Natural killer cell (primary cell): ENCODE measurements around the gene DYRK1B. TPM values are rescaled to one million over a fixed set of nuclear protein-coding genes. Genes with fewer than 3 reads are reported as not detected.

Source experiments
- ATAC-seq, 3 donors: fragments of 150-1000 bp in 2 of 3; fragments of 200-7000 bp in 1 of 3; cut with Tn5 transposase; 1 replicate in 1 of 3; 2 replicates in 2 of 3; pipeline ENCODE4 v1.10.0; 2021; ENCODE audit warnings: mild to moderate bottlenecking in 2 of 3, moderate library complexity in 2 of 3
- DNase-seq, 2 donors: peaks; one replicate each; pipeline versions ENCODE4 v3.0.0 to v3.0.0-alpha.2; 2013 to 2021; ENCODE audit warnings: mixed read lengths in 1 of 2
- H3K27ac ChIP-seq: one replicate; pipeline ENCODE4 v1.5.1; 2013; ENCODE audit warnings: mild to moderate bottlenecking, low read length
- H3K27me3 ChIP-seq: one replicate; pipeline ENCODE4 v1.6.1; 2013; ENCODE audit warnings: low read length; ENCODE audit not compliant: control insufficient read depth, insufficient read depth
- H3K36me3 ChIP-seq: one replicate; pipeline ENCODE4 v1.6.1; 2013; ENCODE audit warnings: low read length; ENCODE audit not compliant: control insufficient read depth, insufficient read depth
- H3K4me1 ChIP-seq: one replicate; pipeline ENCODE4 v1.6.1; 2013; ENCODE audit warnings: low read length; ENCODE audit not compliant: control insufficient read depth, insufficient read depth
- H3K4me3 ChIP-seq: one replicate; pipeline ENCODE4 v1.5.1; 2013; ENCODE audit warnings: low read length
- H3K9me3 ChIP-seq: one replicate; pipeline ENCODE4 v1.6.1; 2013; ENCODE audit warnings: low read length; ENCODE audit not compliant: control insufficient read depth, insufficient read depth
- H3K27ac Mint-ChIP-seq, 2 donors: one replicate each; pipeline ENCODE4 v1.8.0; 2022; ENCODE audit warnings: mild to moderate bottlenecking in 2 of 2, mixed read lengths in 2 of 2, moderate library complexity in 1 of 2
- H3K27me3 Mint-ChIP-seq, 2 donors: one replicate each; pipeline ENCODE4 v1.8.0; 2022; ENCODE audit warnings: low read depth in 2 of 2, mixed read lengths in 2 of 2
- H3K36me3 Mint-ChIP-seq: one replicate; pipeline ENCODE4 v1.8.0; 2022; ENCODE audit warnings: mixed read lengths
- H3K4me1 Mint-ChIP-seq, 2 donors: one replicate each; pipeline ENCODE4 v1.8.0; 2022; ENCODE audit warnings: mixed read lengths in 2 of 2
- H3K4me3 Mint-ChIP-seq: one replicate; pipeline ENCODE4 v1.8.0; 2022; ENCODE audit warnings: mild to moderate bottlenecking, moderate library complexity, mixed read lengths
- H3K9me3 Mint-ChIP-seq, 2 donors: one replicate each; pipeline ENCODE4 v1.8.0; 2022; ENCODE audit warnings: mixed read lengths in 2 of 2
- WGBS: methylation state at CpG from one replicate; pipeline ENCODE4 v1.1.7; 2013; ENCODE audit warnings: missing lambda C conversion rate; ENCODE audit not compliant: insufficient coverage; 5-methylcytosine and 5-hydroxymethylcytosine counted together
- intact Hi-C: fragments of 100-400 bp; cut with micrococcal nuclease; formaldehyde crosslinking; loops from one replicate; pipeline ENCODE4 v1.14.2; 2022
- total RNA-seq, 4 donors: library from RNA; stranded (reverse); fragments of 120-200 nt in 1 of 4; gene quantifications; one replicate each; pipeline versions ENCODE4 v1.2.3 to v1.2.4, GENCODE V29; 2013 to 2022
- TF ChIP-seq, protein P1 (sequence below): fragments of 200-600 bp; IDR thresholded peaks from one replicate; pipeline ENCODE4 v1.8.0; 2022; ENCODE audit warnings: antibody characterized with exemption

DYRK1B gene
- total RNA-seq, 3 donors from 2014 or later (not counting 1 experiment from before 2014, with no cell fraction given), result 27.5 to 54.2 (median 43.8) TPM

GRCh38 chr19:39845584-39845932 lies 11.6 kb upstream of the DYRK1B start:
- ATAC-seq (no peak), DNase-seq (no peak)
- peak overlapping the region; percentile 89 for H3K27ac ChIP-seq
- H3K4me1 ChIP-seq, result peaks cover 32% of the 10 kb centered on the region
- WGBS, result 2% methylated on average over 17 of the region's 17 CpGs
- peak overlapping the region; percentile 92 to 94 for H3K27ac Mint-ChIP-seq
- peaks cover 48% of the 10 kb centered on the region in 2 donors for H3K4me1 Mint-ChIP-seq
- H3K4me3 Mint-ChIP-seq, result peak overlapping the region; percentile 92
- intact Hi-C loops, result loop anchor here (2.0 kb wide), 1 partner anchor 295 kb away; no protein-coding TSS in a partner anchor
- TF ChIP-seq, protein P1, sequence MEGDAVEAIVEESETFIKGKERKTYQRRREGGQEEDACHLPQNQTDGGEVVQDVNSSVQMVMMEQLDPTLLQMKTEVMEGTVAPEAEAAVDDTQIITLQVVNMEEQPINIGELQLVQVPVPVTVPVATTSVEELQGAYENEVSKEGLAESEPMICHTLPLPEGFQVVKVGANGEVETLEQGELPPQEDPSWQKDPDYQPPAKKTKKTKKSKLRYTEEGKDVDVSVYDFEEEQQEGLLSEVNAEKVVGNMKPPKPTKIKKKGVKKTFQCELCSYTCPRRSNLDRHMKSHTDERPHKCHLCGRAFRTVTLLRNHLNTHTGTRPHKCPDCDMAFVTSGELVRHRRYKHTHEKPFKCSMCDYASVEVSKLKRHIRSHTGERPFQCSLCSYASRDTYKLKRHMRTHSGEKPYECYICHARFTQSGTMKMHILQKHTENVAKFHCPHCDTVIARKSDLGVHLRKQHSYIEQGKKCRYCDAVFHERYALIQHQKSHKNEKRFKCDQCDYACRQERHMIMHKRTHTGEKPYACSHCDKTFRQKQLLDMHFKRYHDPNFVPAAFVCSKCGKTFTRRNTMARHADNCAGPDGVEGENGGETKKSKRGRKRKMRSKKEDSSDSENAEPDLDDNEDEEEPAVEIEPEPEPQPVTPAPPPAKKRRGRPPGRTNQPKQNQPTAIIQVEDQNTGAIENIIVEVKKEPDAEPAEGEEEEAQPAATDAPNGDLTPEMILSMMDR, result no peak
- no peaks in the 10 kb centered on the region for H3K9me3 Mint-ChIP-seq
- H3K36me3 Mint-ChIP-seq, result no peaks in the 10 kb centered on the region
- H3K27me3 Mint-ChIP-seq, result peaks cover 0 to 9% of the 10 kb centered on the region in 2 donors
- H3K36me3 ChIP-seq, result no peaks in the 10 kb centered on the region
- peak overlapping the region; percentile 92 for H3K4me3 ChIP-seq
- H3K9me3 ChIP-seq, result no peaks in the 10 kb centered on the region
- H3K27me3 ChIP-seq, result no peaks in the 10 kb centered on the region

- Histone ChIP-seq H3K4me3 (peak overlapping the region; percentile 92), H3K27me3 (no peaks in the 10 kb centered on the region), H3K27ac (no peak overlapping the region), H3K36me3 (peaks cover 2% of the 10 kb centered on the region), H3K9me3 (no peaks in the 10 kb centered on the region), H3K4me1 (peaks cover 32% of the 10 kb centered on the region)
- Mint-ChIP-seq H3K36me3 (no peaks in the 10 kb centered on the region), H3K27me3 (peaks cover 0 to 9% of the 10 kb centered on the region in 2 donors), H3K27ac (peak overlapping the region; percentile 92 to 94), H3K9me3 (no peaks in the 10 kb centered on the region), H3K4me1 (peaks cover 48% of the 10 kb centered on the region in 2 donors), H3K4me3 (peak overlapping the region; percentile 92)
- intact Hi-C loops, result loop anchor here (2.0 kb wide), 1 partner anchor 294 kb away; no protein-coding TSS in a partner anchor
- TF ChIP-seq, protein P1, result no peak
- WGBS, result 12% methylated on average over 5 of the region's 5 CpGs
- ATAC-seq (no peak), DNase-seq (peak in 1 of 2 donors; percentile 32)
Measured at GRCh38 chr19:39845172-39845571, 11.2 kb upstream of the DYRK1B start.

DNA sequence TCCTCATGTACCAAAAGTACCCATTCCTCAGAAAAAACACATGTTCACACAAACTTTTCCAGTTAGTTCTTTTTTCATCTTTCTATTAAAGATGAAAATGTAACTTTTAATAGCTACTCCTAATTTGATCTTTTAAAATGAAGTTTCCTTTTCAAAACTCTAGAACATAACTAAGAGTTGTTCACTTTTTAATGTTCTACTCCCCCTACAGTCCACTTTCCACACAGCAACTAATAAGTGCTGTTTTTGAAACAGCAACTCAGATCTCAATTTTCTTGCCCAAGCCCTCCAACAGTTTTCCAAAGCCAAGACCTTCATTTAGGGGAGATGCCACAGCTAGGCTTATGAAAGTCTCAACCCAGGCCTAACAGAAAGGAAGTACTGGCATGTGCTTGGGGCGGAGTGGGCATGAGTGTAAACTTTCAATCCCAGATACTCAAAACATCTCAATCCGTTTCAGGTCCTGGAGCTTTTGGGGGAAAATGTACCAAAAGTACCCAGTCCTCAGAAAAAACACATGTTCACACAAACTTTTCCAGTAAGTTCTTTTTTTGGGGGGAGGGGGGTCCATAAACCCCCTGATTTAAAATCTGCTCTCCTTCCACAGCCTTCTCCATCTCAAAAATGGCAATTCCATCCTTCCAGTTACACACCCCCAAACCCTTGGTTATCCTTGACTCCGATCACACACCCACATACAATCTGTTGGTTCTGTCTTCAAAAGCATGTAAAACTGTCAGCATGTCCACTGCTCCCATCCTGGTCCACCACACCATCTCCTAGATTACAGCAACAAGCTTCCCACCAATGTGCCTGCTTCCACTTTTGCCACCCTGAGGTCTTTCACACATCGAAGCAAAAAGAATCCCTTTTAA lies 10.2 kb upstream of the DYRK1B start:
- peaks cover 32% of the 10 kb centered on the region for H3K4me1 ChIP-seq
- H3K27ac ChIP-seq, result no peak overlapping the region
- peaks cover 48% of the 10 kb centered on the region in 2 donors for H3K4me1 Mint-ChIP-seq
- no peak overlapping the region for H3K4me3 ChIP-seq
- H3K36me3 ChIP-seq, result peaks cover 11% of the 10 kb centered on the region
- ATAC-seq (no peak), DNase-seq (peak in 1 of 2 donors; percentile 79)
- no peaks in the 10 kb centered on the region for H3K9me3 ChIP-seq
- no peaks in the 10 kb centered on the region for H3K36me3 Mint-ChIP-seq
- 56% methylated on average over 3 of the region's 4 CpGs for WGBS
- intact Hi-C loops, result loop anchor here (1.0 to 2.0 kb wide), 3 partner anchors 51 to 293 kb away; no protein-coding TSS in a partner anchor
- peak overlapping the region; percentile 92 to 94 for H3K27ac Mint-ChIP-seq
- peaks cover 0 to 3% of the 10 kb centered on the region in 2 donors for H3K27me3 Mint-ChIP-seq
- H3K27me3 ChIP-seq, result no peaks in the 10 kb centered on the region
- H3K9me3 Mint-ChIP-seq, result no peaks in the 10 kb centered on the region
- TF ChIP-seq, protein P1, result peak; percentile 73
- H3K4me3 Mint-ChIP-seq, result peak overlapping the region; percentile 92
